H9 (cell line): ENCODE data around the gene NRP1. TPM values are rescaled to one million over a fixed set of nuclear protein-coding genes. Genes with fewer than 3 reads are reported as not detected.

Source experiments
- DNase-seq: peaks from one replicate; pipeline ENCODE4 v3.0.0-alpha.2; 2017
- H2AFZ ChIP-seq: one replicate; pipeline ENCODE4 v1.6.1; 2013; ENCODE audit warnings: mild to moderate bottlenecking, low read length, control low read depth, moderate library complexity
- H2AK5ac ChIP-seq: 2 replicates; pipeline ENCODE4 v1.6.1; 2013; ENCODE audit warnings: low read length, control low read depth, mixed read lengths; ENCODE audit not compliant: insufficient read length
- H2BK120ac ChIP-seq: one replicate; pipeline ENCODE4 v1.6.1; 2013; ENCODE audit warnings: low read depth, mild to moderate bottlenecking, low read length, control low read depth, inconsistent platforms; ENCODE audit not compliant: poor library complexity, severe bottlenecking
- H2BK12ac ChIP-seq: 2 replicates; pipeline ENCODE4 v1.6.1; 2013; ENCODE audit warnings: low read length, control low read depth, mixed read lengths, low read depth; ENCODE audit not compliant: insufficient read length
- H2BK15ac ChIP-seq: 2 replicates; pipeline ENCODE4 v1.6.1; 2013; ENCODE audit warnings: low read depth, low read length, control low read depth
- H2BK20ac ChIP-seq: one replicate; pipeline ENCODE4 v1.6.1; 2013; ENCODE audit warnings: low read depth, mild to moderate bottlenecking, low read length, control low read depth, inconsistent platforms; ENCODE audit not compliant: poor library complexity, severe bottlenecking
- H2BK5ac ChIP-seq: 2 replicates; pipeline ENCODE4 v1.6.1; 2013; ENCODE audit warnings: low read length, control low read depth, mixed read lengths; ENCODE audit not compliant: insufficient read length
- H3K14ac ChIP-seq: 2 replicates; pipeline ENCODE4 v1.6.1; 2013; ENCODE audit warnings: low read length, control low read depth; ENCODE audit not compliant: insufficient read depth
- H3K18ac ChIP-seq: 2 replicates; pipeline ENCODE4 v1.6.1; 2013; ENCODE audit warnings: low read depth, mild to moderate bottlenecking, mixed read lengths, low read length, control low read depth; ENCODE audit not compliant: insufficient read length
- H3K23ac ChIP-seq: 2 replicates; pipeline ENCODE4 v1.6.1; 2013; ENCODE audit warnings: low read length, control low read depth, mixed read lengths, low read depth; ENCODE audit not compliant: insufficient read length
- H3K23me2 ChIP-seq: 2 replicates; pipeline ENCODE4 v1.6.1; 2013; ENCODE audit warnings: low read depth, mild to moderate bottlenecking, mixed read lengths, low read length, control low read depth; ENCODE audit not compliant: insufficient read length, poor library complexity, severe bottlenecking
- H3K27ac ChIP-seq: 2 replicates; pipeline ENCODE4 v1.5.1; 2013; ENCODE audit warnings: low read length, control low read depth, mixed read lengths, low read depth; ENCODE audit not compliant: insufficient read length
- H3K27me3 ChIP-seq: 2 replicates; pipeline ENCODE4 v1.6.1; 2013; ENCODE audit warnings: low read length, control low read depth, inconsistent platforms; ENCODE audit not compliant: insufficient read depth
- H3K4ac ChIP-seq: 2 replicates; pipeline ENCODE4 v1.6.1; 2013; ENCODE audit warnings: low read depth, mild to moderate bottlenecking, control low read depth, inconsistent platforms, low read length, moderate library complexity
- H3K4me1 ChIP-seq: 2 replicates; pipeline ENCODE4 v1.6.1; 2013; ENCODE audit warnings: low read length, control low read depth, inconsistent platforms; ENCODE audit not compliant: insufficient read depth
- H3K4me2 ChIP-seq: 2 replicates; pipeline ENCODE4 v1.6.1; 2013; ENCODE audit warnings: low read length, control low read depth, mixed read lengths; ENCODE audit not compliant: insufficient read length, insufficient read depth
- H3K56ac ChIP-seq: 2 replicates; pipeline ENCODE4 v1.6.1; 2013; ENCODE audit warnings: low read depth, mild to moderate bottlenecking, mixed read lengths, low read length, control low read depth; ENCODE audit not compliant: insufficient read length
- H3K79me1 ChIP-seq: 2 replicates; pipeline ENCODE4 v1.6.1; 2013; ENCODE audit warnings: low read depth, mild to moderate bottlenecking, moderate library complexity, low read length, control low read depth, inconsistent platforms; ENCODE audit not compliant: insufficient read depth, poor library complexity, severe bottlenecking
- H3K79me2 ChIP-seq: 2 replicates; pipeline ENCODE4 v1.6.1; 2013; ENCODE audit warnings: low read length, control low read depth, inconsistent platforms; ENCODE audit not compliant: insufficient read depth
- H3K9ac ChIP-seq: 2 replicates; pipeline ENCODE4 v1.6.1; 2013; ENCODE audit warnings: low read length, control low read depth, mixed read lengths; ENCODE audit not compliant: insufficient read length; ENCODE audit errors: extremely low read depth
- H3K9me3 ChIP-seq: one replicate; pipeline ENCODE4 v1.6.1; 2013; ENCODE audit warnings: low read depth, low read length, inconsistent platforms; ENCODE audit not compliant: control insufficient read depth
- H3T11ph ChIP-seq: one replicate; pipeline ENCODE4 v1.6.1; 2013; ENCODE audit warnings: mild to moderate bottlenecking, low read length, control low read depth, inconsistent platforms
- H4K20me1 ChIP-seq: one replicate; pipeline ENCODE4 v1.6.1; 2013; ENCODE audit not compliant: control insufficient read depth, insufficient read length, insufficient read depth
- H4K5ac ChIP-seq: 2 replicates; pipeline ENCODE4 v1.6.1; 2013; ENCODE audit warnings: low read depth, mild to moderate bottlenecking, mixed read lengths, low read length, control low read depth; ENCODE audit not compliant: insufficient read length
- H4K8ac ChIP-seq: replicated peaks from 2 replicates; pipeline ENCODE4 v1.6.1; 2013; ENCODE audit warnings: low read length, control low read depth, mixed read lengths, low read depth; ENCODE audit not compliant: insufficient read length
- H4K91ac ChIP-seq: 2 replicates; pipeline ENCODE4 v1.6.1; 2013; ENCODE audit warnings: low read depth, mild to moderate bottlenecking, moderate library complexity, mixed read lengths, low read length, control low read depth; ENCODE audit not compliant: insufficient read length
- H3K27ac Mint-ChIP-seq, 3 experiments: 2 replicates in 2 of 3; 3 replicates in 1 of 3; pipeline ENCODE4 v1.8.0; 2020 to 2021; ENCODE audit warnings: mixed read lengths in 3 of 3, mild to moderate bottlenecking in 1 of 3, moderate library complexity in 1 of 3
- H3K27me3 Mint-ChIP-seq: 2 replicates; pipeline ENCODE4 v1.8.0; 2021; ENCODE audit warnings: low read depth, mild to moderate bottlenecking, moderate library complexity, mixed read lengths
- H3K36me3 Mint-ChIP-seq, 3 experiments: 2 replicates in 2 of 3; 3 replicates in 1 of 3; pipeline ENCODE4 v1.8.0; 2020 to 2021; ENCODE audit warnings: low read depth in 3 of 3, mixed read lengths in 3 of 3; ENCODE audit not compliant: insufficient read depth in 1 of 3
- H3K4me1 Mint-ChIP-seq, 2 experiments: 2 replicates each; pipeline ENCODE4 v1.8.0; 2020; ENCODE audit warnings: mixed read lengths in 2 of 2
- H3K4me3 Mint-ChIP-seq, 2 experiments: 2 replicates in 1 of 2; 3 replicates in 1 of 2; pipeline ENCODE4 v1.8.0; 2020 to 2021; ENCODE audit warnings: mild to moderate bottlenecking in 2 of 2, mixed read lengths in 2 of 2, moderate library complexity in 1 of 2
- H3K9me3 Mint-ChIP-seq, 2 experiments: 2 replicates in 1 of 2; 3 replicates in 1 of 2; pipeline ENCODE4 v1.8.0; 2020; ENCODE audit warnings: mild to moderate bottlenecking in 2 of 2, mixed read lengths in 2 of 2, moderate library complexity in 1 of 2
- whole genome bisulfite sequencing: extraction: QIAGEN DNeasy Blood & Tissue Kit; methylation state at CpG from one replicate; pipeline ENCODE4 v1.1.7; 2013; ENCODE audit warnings: missing lambda C conversion rate, low lambda C conversion rate, mixed read lengths; ENCODE audit not compliant: insufficient read length; ENCODE audit errors: extremely low coverage; 5-methylcytosine and 5-hydroxymethylcytosine counted together
- total RNA-seq: library from RNA; stranded (reverse); gene quantifications from 2 replicates; pipeline ENCODE4 v1.2.1, GENCODE V29; 2021
- TF ChIP-seq, protein P1 (sequence below): fragments of 200-600 bp; sonication (generic); conservative IDR thresholded peaks from 3 replicates; pipeline ENCODE4 v1.8.0; 2021; ENCODE audit warnings: antibody characterized with exemption, mild to moderate bottlenecking

Gene NRP1
- total RNA-seq, 1 experiment from 2014 or later = 4.6 TPM

- H4K20me1 ChIP-seq = no peaks in the 10 kb centered on the region
- no peak overlapping the region for H3K14ac ChIP-seq
- no peak overlapping the region for H3K18ac ChIP-seq
Measured at GRCh38 chr10:33298110-33298509, 36.4 kb downstream of the NRP1 start.

More at GRCh38 chr10:33298110-33298509, 36.4 kb downstream of the NRP1 start:
- Histone ChIP-seq H3K79me1 (no peaks in the 10 kb centered on the region), H3K23me2 (no peaks in the 10 kb centered on the region), H2AK5ac (no peak overlapping the region), H2BK120ac (no peak overlapping the region), H3K4me2 (no peak overlapping the region), H3K4me1 (no peaks in the 10 kb centered on the region), H4K91ac (no peak overlapping the region), H2BK15ac (no peak overlapping the region), H3K27me3 (no peaks in the 10 kb centered on the region), H3K9me3 (no peaks in the 10 kb centered on the region), H4K5ac (no peak overlapping the region), H2BK20ac (no peak overlapping the region), H4K8ac (no peak overlapping the region), H2AFZ (no peak overlapping the region), H3K56ac (no peak overlapping the region), H3T11ph (no peak overlapping the region), H3K79me2 (no peaks in the 10 kb centered on the region), H3K23ac (no peak overlapping the region), H3K9ac (no peak overlapping the region), H2BK5ac (no peak overlapping the region), H2BK12ac (no peak overlapping the region), H3K4ac (no peak overlapping the region), H3K27ac (no peak overlapping the region)
- TF ChIP-seq, protein P1, sequence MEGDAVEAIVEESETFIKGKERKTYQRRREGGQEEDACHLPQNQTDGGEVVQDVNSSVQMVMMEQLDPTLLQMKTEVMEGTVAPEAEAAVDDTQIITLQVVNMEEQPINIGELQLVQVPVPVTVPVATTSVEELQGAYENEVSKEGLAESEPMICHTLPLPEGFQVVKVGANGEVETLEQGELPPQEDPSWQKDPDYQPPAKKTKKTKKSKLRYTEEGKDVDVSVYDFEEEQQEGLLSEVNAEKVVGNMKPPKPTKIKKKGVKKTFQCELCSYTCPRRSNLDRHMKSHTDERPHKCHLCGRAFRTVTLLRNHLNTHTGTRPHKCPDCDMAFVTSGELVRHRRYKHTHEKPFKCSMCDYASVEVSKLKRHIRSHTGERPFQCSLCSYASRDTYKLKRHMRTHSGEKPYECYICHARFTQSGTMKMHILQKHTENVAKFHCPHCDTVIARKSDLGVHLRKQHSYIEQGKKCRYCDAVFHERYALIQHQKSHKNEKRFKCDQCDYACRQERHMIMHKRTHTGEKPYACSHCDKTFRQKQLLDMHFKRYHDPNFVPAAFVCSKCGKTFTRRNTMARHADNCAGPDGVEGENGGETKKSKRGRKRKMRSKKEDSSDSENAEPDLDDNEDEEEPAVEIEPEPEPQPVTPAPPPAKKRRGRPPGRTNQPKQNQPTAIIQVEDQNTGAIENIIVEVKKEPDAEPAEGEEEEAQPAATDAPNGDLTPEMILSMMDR = no peak
- no peaks in the 10 kb centered on the region for H3K27me3 Mint-ChIP-seq
- no peaks in the 10 kb centered on the region for H3K9me3 Mint-ChIP-seq
- no peak for DNase-seq
- no peaks in the 10 kb centered on the region for H3K36me3 Mint-ChIP-seq
- H3K4me3 Mint-ChIP-seq = no peak overlapping the region
- no peak overlapping the region for H3K27ac Mint-ChIP-seq
- peaks cover 5 to 12% of the 10 kb centered on the region in 2 experiments for H3K4me1 Mint-ChIP-seq
- no CpG with 5 or more reads among the region's 6 CpGs for WGBS
